AG08396 (cell line): ENCODE data around the gene FBXW8.

Source experiments
- DNase-seq: peaks from one replicate; pipeline ENCODE4 v3.0.0; 2012; ENCODE audit warnings: low spot score, mixed read lengths

Gene FBXW8

DNA sequence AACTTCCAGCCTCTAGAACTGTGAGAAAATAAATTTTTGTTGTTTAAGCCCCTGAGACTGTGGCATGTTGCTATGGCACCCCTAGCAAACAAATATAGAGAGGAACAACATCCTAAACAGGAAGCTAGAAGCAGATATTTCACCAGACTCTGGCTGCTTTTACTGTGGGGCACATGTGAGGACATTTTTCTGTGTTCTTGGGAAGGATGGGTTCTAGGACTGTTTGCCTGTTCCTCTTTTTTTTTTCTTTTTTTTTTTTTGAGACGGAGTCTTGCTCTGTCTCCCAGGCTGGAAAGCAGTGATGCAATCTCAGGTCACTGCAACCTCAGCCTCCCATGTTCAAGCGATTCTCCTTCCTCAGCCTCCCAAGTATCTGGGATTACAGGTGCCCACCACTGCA is 25.3 kb upstream of the FBXW8 start:
- DNase-seq: no peak

DNA sequence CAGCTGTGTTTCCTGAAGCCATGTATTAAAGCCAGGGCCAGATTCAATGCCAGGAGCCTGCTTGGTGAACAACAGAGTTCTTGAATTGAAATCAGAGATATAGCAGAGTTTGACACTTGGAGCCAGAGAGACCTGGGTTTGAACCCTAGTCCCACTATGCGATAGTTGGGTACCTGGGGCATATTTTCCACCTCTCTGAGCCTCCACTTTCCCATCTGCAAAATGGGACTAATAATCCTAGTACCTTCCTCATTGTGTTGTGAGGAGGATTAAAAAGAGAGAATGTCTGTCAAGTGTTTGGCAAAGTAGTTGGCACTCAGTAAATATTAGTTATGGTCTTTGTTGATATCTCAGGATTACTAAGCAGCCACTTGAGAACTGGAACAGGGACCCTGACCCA is 23.5 kb upstream of the FBXW8 start:
- no peak for DNase-seq

DNA sequence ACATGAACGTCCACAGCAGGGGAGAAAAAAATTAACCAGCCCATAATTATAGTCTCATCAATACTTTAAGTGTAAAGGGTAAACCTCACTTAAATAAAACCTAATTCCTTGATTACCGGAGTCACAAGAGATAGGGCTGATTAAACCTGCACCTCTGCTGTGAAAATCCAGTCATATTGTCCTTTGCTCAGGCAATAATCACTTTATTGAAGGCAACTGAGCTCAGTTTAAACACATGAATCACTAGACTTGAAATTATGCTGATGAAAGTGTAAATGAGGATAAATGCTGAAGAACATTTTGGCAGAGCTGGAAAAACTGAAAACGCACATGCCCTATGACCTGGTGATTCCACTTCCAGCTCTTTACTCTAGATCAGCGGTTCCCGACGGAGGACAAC is 22.9 kb upstream of the FBXW8 start:
- no peak for DNase-seq

GRCh38 chr12:116890330-116890729 is 20.4 kb upstream of the FBXW8 start:
- DNase-seq: no peak

GRCh38 chr12:116891019-116891418 is 19.7 kb upstream of the FBXW8 start:
- no peak for DNase-seq

DNA sequence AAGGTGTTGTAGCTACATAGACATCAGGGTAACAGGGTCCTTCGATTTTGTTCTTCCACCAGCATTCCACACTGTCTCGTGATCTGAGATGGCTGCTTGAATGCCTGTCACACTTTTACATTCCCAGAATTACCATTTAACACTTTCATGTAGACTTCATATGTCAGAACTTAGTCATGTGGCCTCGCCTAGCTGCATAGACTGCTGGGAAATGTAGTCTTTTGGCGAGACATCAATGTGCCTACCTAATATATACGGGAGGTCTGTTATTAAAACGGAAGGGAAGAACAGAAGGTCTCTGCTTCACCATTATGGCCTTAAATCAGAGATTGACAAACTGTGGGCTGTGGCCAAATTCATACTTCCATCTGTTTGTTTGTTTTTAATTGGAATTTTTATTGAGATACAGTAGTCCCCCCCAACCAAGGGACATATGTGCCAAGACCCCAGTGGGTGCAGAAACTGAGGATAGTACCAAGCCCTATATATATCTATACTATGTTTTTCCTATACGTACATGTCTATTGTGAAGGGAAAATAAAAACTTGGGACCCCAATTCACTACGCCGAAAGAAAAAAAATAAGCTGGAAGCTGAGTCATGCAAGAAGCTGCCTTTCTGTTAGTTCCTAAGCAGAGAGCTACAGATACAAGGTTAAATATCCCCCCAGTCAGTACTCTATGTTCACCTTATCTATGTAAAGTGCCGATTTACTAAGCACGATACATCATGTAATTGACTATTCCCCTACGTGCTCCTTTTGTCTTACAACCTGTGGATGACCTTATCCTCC is 18.2 kb upstream of the FBXW8 start:
- no peak for DNase-seq

- DNase-seq: no peak
Measured at GRCh38 chr12:116894913-116895312, 15.8 kb upstream of the FBXW8 start.

GRCh38 chr12:116896411-116896924 is 14.3 kb upstream of the FBXW8 start:
- DNase-seq: no peak

GRCh38 chr12:116897476-116897875 is 13.3 kb upstream of the FBXW8 start:
- DNase-seq: no peak

- DNase-seq: no peak
Measured at GRCh38 chr12:116898669-116899068, 12.1 kb upstream of the FBXW8 start.

GRCh38 chr12:116901612-116902011 is 9.1 kb upstream of the FBXW8 start:
- no peak for DNase-seq

DNA sequence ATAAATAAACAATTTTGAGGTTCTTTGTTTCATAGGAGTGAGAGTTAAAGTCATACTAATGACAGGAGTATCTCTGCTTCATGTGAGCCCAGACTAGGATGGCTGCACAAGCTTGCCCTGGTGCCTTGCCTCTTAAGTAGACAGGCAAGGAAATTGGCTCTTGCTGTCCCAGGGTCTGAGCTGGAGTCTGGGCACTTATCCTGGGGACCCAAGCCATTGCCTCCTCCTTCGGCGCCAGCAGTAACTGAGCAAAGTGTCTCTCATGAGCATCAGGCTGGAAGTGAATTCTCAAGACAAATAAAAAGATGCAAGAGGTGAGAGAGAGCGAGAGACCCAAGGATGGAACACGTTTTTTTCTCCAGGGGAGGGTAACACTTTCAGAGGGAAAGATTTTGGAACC is 6.9 kb upstream of the FBXW8 start:
- no peak for DNase-seq

GRCh38 chr12:116906285-116906684 is 4.5 kb upstream of the FBXW8 start:
- no peak for DNase-seq

GRCh38 chr12:116910280-116910644 is 488 bp upstream of the FBXW8 start:
- no peak for DNase-seq

GRCh38 chr12:116915326-116915725 is 4.6 kb downstream of the FBXW8 start:
- DNase-seq: no peak

DNA sequence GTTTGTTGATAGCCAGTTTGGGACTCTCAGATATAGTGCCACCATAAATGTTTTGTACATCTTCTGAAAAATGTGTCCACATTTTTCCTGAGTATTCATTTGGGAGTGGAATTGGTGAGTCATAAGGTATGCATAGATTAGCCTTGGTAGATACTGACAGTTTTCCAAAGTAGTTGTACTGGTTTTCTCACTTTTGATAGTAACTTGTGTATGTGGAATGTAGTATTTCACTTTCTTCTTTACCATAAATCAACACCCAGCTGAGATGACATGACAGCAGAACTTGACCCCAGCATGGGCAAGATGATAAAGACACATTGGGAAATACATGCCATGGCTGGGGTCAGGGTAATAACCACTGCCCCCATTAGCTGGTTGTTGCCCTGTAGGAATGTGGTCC is 5.4 kb downstream of the FBXW8 start:
- DNase-seq: peak; percentile 26

DNA sequence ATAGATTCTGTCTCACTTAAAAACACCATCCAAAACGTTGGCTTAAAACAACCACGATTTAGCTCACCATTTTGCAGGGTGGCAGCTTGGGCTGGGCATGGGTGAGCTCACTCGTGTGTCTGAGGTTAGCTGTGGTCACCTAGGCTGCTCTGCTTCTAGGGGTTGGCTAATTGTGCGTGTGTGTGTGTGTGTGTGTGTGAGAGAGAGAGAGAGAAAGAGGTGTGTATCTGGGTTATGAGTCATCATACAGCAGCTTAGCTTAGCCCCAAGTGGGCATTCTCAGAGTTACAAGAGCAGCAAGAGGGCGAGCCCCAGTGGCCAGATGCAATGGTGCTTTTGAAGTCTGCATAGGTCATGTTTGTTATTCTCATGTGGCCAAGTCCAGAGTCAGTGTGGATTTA is 6.0 kb downstream of the FBXW8 start:
- DNase-seq: peak; percentile 65

GRCh38 chr12:116918464-116918863 is 7.7 kb downstream of the FBXW8 start:
- DNase-seq: no peak

DNA sequence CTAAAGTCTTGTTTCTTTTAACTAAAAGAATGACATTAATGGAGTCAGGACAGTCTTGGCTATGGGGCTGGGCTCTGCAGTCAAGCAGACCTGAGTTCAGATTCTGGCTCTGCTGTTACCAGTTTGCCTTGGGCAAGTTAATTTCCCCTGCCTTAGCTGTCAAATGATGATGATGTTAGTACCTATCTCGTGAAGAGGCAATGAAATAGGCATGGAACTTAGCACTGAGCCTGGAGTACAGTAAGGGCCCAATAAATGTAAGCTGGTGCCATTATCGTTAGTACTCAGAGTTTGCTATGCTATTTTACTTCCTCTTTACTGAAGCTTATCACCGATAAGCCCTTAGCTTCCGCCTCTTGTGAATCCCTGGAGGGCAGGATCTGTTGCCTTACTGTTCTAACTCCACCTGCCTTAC is 8.5 kb downstream of the FBXW8 start:
- DNase-seq: no peak

DNA sequence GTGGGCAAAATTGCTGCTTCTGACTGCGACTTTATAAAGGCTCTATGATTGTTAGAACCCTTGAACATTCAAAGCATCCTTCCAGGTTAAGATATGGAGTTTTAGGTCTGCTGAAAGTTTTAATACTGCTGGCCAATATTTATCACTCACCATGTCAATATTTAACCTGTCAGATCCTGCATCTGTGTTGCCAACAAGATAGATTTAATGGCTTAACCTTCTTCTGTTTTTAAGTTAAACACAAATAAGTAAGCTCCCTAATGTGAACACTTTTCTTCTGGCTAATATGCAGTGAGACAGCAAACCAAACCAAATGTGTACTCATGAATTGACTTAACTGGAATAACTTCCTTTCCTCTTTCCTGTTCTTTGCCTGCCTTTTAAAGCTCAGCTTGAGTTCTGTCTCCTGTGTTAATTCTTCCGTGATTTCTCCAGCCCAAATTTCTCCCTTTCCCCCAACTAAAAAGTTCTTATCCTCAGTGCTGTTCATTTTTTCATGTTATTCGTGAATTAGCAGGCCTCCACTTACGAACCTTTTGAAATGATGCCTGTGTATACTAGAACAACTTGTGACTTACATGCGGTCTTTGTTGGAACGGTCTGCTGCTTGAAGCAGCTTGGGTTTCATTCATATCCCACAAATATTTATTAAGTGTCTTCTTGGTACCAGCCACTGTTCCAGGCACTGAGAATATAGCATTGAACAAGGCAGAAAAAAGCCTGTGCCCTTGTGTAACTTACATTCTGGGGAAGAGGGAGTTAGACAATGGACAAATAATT is 9.1 kb downstream of the FBXW8 start:
- no peak for DNase-seq

GRCh38 chr12:116920939-116921338 is 10.2 kb downstream of the FBXW8 start:
- DNase-seq: no peak

GRCh38 chr12:116922194-116922897 is 11.6 kb downstream of the FBXW8 start:
- no peak for DNase-seq
